Coronary artery (tissue), 2 donors: Measurements from ENCODE around the gene PALS1.

Experiments
- DNase-seq: peaks from one replicate; pipeline ENCODE4 v3.0.0-alpha.2; 2017; ENCODE audit warnings: low spot score
- H3K27ac ChIP-seq, 2 donors: fragments of 200-600 bp; sonication (generic); one replicate each; pipeline ENCODE4 v1.5.1; 2016 to 2019
- H3K4me3 ChIP-seq: fragments of 200-600 bp; sonication (generic); 2 replicates; pipeline ENCODE4 v1.5.1; 2016; ENCODE audit warnings: mild to moderate bottlenecking, moderate library complexity
- TF ChIP-seq, protein P1 (sequence below): fragments of 200-600 bp; sonication (generic); IDR thresholded peaks from one replicate; pipeline ENCODE4 v1.5.1; 2019; ENCODE audit warnings: antibody characterized with exemption

PALS1 gene

DNA sequence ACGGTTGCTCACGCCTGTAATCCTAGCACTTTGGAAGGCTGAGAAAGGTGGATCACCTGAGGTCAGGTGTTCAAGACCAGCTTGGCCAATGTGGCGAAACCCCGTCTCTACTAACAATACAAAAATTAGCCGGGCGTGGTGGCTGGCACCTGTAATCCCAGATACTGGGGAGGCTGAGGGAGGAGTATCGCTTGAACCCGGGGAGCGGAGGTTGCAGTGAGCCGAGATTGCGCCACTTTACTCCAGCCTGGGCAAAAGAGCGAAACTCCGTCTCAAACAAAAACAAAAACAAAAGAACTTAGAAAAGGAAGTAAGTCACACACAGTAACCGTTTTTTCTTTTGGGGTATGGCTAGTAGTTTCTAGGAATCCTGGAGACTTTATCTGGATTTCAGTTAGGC lies 1.7 kb upstream of the PALS1 start:
- TF ChIP-seq, protein P1, sequence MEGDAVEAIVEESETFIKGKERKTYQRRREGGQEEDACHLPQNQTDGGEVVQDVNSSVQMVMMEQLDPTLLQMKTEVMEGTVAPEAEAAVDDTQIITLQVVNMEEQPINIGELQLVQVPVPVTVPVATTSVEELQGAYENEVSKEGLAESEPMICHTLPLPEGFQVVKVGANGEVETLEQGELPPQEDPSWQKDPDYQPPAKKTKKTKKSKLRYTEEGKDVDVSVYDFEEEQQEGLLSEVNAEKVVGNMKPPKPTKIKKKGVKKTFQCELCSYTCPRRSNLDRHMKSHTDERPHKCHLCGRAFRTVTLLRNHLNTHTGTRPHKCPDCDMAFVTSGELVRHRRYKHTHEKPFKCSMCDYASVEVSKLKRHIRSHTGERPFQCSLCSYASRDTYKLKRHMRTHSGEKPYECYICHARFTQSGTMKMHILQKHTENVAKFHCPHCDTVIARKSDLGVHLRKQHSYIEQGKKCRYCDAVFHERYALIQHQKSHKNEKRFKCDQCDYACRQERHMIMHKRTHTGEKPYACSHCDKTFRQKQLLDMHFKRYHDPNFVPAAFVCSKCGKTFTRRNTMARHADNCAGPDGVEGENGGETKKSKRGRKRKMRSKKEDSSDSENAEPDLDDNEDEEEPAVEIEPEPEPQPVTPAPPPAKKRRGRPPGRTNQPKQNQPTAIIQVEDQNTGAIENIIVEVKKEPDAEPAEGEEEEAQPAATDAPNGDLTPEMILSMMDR, result no peak
- H3K27ac ChIP-seq, result no peak overlapping the region
- no peak overlapping the region for H3K4me3 ChIP-seq
- no peak for DNase-seq

DNA sequence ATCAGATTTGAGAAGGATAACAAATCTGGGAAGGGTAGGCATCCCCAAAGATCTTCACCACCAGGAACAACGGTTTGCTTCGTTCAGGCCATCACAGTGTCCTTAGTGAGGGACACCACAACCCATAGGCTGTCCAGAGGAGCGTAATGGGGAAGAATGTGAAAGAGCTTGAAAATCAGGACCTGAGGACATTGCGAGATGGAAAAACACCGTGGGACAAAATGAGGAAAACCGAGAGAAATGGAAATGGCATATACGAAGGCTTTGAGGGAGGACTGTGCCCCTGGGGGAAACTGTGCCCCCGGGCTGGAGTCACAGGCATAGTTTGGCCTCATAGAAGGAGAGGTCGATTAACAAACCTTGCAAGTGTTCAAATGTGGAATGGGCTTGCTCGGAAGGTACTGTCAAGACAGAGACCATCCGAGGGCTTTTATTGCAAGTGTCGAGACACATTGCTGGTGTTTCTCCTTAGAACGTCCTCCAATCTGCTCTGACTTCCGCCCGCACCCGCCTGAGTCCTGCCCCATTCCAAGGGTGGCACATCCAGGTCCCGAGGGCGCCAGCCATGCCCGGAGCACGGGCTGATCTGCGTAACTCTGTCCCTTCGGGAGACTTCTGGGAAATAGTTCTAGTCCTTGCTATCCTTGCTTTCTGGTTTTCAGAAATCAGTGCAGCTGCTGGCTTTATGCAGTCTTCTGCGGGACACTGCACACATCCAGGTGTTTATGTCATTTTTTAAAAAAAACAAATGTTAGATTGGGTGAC lies 885 bp upstream of the PALS1 start:
- H3K27ac ChIP-seq, result peak overlapping the region; percentile 100

DNA sequence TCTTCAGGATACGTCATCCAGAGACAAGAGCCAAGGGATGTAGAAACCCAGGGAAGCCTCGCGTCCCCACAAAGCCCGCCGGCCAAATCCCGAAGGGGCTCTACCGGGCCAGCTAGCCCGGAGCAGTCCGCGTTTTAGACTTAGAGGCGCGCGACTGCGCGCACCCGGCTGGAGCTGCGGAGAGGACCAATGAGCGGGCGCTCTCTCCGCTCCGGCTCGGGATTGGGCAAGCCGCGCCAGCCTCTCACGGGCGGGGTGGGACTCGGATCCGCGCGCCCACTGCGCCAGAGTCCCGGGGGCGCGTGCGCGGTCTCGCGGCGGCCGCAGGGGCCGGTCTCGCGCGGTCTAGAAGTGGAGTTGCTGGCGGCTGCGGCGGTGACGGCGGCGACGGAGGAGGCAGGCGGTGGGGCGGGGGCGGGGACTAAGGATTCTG lies 241 bp upstream of the PALS1 start:
- TF ChIP-seq, protein P1, result no peak
- H3K27ac ChIP-seq, result peak overlapping the region; percentile 100
- H3K4me3 ChIP-seq, result peak overlapping the region; percentile 100
- peak; percentile 98 for DNase-seq

More for the DNA sequence above, 885 bp upstream of the PALS1 start:
- peak; percentile 89 for DNase-seq
- H3K4me3 ChIP-seq, result peak overlapping the region; percentile 100
- TF ChIP-seq, protein P1, result no peak

DNA sequence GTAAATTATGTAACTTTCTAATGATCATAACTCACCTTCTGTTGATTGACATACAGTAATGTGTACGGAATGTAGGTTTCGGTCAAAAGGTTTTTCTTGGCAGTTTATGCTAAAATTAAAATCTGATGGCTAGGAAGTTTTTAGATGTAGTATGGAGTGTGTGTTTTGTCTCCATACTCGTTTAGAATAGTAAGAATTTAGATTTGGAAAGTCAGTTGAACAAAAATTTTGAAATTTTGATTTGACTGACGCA lies 859 bp downstream of the PALS1 start:
- TF ChIP-seq, protein P1, result no peak
- H3K4me3 ChIP-seq, result peak overlapping the region; percentile 100
- no peak for DNase-seq
- peak overlapping the region; percentile 100 for H3K27ac ChIP-seq

DNA sequence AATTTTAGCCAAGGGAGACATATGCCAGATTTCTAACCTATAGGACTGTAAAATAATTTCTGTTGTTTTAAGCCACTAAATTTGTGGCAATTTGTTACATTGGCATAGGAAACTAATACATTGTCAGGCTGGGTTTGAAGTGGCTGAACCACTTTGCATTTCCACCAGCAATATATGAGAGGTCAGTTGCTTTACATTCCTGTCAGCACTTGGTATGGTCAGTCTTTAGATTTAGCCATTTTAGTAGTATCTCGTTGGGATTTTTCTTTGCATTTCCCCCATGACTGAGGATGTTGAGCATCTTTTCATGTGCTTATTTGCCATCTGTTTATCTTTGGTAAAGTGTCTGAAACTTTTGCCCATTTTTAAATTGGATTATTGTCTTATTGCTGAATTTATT lies 3.9 kb downstream of the PALS1 start:
- TF ChIP-seq, protein P1, result no peak
- Histone ChIP-seq H3K4me3 (no peak overlapping the region), H3K27ac (no peak overlapping the region)
- DNase-seq, result no peak

DNA sequence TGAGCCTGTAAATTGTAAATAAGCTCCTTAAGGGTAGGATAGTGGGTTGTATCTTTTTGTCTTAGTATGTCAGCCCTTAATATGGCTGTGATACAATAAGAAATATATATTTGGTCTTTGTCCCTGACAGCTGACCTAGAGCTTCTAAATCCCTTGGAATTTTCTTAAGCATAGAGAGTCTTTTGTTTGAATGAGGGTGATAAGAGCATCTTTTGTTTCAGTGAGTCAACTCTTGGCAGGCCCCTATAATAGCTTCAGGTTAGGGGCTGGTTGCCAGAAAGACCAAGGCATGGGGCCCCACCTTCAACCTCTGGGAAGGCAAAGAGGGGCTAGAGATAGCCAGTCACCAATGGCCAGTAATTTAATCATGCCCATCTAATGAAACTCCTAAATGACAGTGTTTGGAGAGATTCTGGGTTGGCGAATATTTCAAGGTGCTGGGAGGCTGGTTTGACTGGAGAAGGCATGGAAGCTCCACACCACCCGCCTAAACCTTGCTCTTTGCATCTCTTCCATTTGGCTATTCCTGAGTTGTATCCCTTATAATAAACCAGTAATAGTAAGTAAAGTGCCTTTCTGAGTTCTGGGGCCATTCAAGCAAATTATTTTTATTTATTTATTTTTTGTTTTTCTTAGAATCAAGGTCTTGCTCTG lies 10.5 kb downstream of the PALS1 start:
- no peak for DNase-seq
- H3K27ac ChIP-seq, result no peak overlapping the region
- no peak overlapping the region for H3K4me3 ChIP-seq
- TF ChIP-seq, protein P1, result no peak

DNA sequence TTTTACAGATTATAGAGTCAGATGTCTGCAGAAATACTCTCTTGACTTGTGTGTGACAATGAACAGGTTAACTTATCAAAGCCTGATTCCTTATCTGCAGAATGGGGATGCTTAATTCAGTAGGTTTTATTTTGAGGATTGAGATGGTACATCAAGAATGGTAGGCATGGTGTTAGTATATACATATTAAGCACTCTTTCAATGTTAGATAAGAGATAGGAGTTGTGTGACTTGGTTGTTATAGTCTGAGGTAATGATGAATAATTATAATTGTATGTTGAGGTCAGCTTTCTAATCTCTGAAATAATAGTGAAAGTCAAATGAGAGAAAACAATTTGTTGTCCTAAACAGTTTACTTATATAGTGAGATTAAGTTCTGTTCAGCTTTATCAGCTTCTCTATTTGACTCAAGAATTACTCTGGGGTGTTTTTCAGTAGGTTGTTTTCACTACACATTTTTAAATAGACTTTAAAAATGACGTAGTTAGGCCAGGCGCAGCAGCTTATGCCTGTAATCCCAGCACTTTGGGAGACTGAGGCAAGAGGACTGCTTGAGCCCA lies 11.9 kb downstream of the PALS1 start:
- TF ChIP-seq, protein P1, result no peak
- DNase-seq, result no peak
- no peak overlapping the region for H3K4me3 ChIP-seq
- no peak overlapping the region for H3K27ac ChIP-seq
